GM06990 (cell line): ENCODE data around the gene PRR3.
A peak's percentile ranks its signal among the peaks of the same experiment; 100 is the strongest.

Experiments
- DNase-seq: peaks from one replicate; pipeline ENCODE4 v3.0.0-alpha.2; 2011; ENCODE audit not compliant: insufficient read length; ENCODE audit errors: extremely low read depth
- H3K27me3 ChIP-seq: replicated peaks from 2 replicates; pipeline ENCODE4 v1.6.0; 2011; ENCODE audit warnings: low read length; ENCODE audit not compliant: control insufficient read depth, insufficient read depth
- H3K36me3 ChIP-seq: 2 replicates; pipeline ENCODE4 v1.5.1; 2011; ENCODE audit warnings: low read length; ENCODE audit not compliant: control insufficient read depth, insufficient read depth
- H3K4me3 ChIP-seq: replicated peaks from 2 replicates; pipeline ENCODE4 v1.5.1; 2011; ENCODE audit warnings: low read depth, mild to moderate bottlenecking, control low read depth, low read length
- CTCF ChIP-seq: IDR thresholded peaks from 2 replicates; pipeline ENCODE4 v1.5.1; 2011; ENCODE audit warnings: low read length, control low read depth, mild to moderate bottlenecking, inconsistent platforms; ENCODE audit not compliant: insufficient read depth, poor library complexity, severe bottlenecking

PRR3 gene

GRCh38 chr6:30554962-30555815, 1.9 kb upstream of the PRR3 start:
- peaks cover 13% of the 10 kb centered on the region for H3K36me3 ChIP-seq
- TF ChIP-seq CTCF, result no peak
- H3K4me3 ChIP-seq, result peak overlapping the region; percentile 99
- DNase-seq, result no peak
- no peaks in the 10 kb centered on the region for H3K27me3 ChIP-seq

- no peak for TF ChIP-seq CTCF
- peaks cover 13% of the 10 kb centered on the region for H3K36me3 ChIP-seq
- DNase-seq, result no peak
- H3K27me3 ChIP-seq, result no peaks in the 10 kb centered on the region
- peak overlapping the region; percentile 99 for H3K4me3 ChIP-seq
These were observed 1.4 kb upstream of the PRR3 start for GRCh38 chr6:30555816-30556065.

GRCh38 chr6:30556066-30556905, 809 bp upstream of the PRR3 start, which contains the start of gene GNL1:
TSS of gene GNL1 (minus strand) at chr6:30556489. CDS start at chr6:30556203, 286 bp downstream.
- peak; percentile 98 for DNase-seq
- no peak for TF ChIP-seq CTCF
- Histone ChIP-seq H3K36me3 (peaks cover 10% of the 10 kb centered on the region), H3K4me3 (peak within 1 kb of the TSS; percentile 99), H3K27me3 (no peaks in the 10 kb centered on the region)

DNA sequence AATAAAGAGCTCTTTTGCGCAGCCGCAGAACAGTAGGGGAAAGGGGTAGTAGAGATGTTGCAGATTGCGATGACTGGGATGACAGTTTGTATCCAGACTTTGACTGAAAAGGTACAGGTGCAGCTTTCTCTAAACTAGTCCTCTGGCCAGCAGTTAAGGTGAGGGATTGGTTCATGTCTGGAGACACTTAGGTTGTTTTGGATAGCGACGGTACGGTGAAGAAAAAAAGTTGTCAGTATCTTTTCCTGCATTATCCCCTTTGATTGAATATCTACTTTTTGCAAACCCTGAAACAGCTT, 537 bp downstream of the PRR3 start:
- DNase-seq, result no peak
- H3K36me3 ChIP-seq, result peaks cover 5% of the 10 kb centered on the region
- peak overlapping the region; percentile 99 for H3K4me3 ChIP-seq
- no peak for TF ChIP-seq CTCF
- no peaks in the 10 kb centered on the region for H3K27me3 ChIP-seq

- no peak for TF ChIP-seq CTCF
- no peak overlapping the region for H3K4me3 ChIP-seq
- no peaks in the 10 kb centered on the region for H3K27me3 ChIP-seq
- no peak for DNase-seq
- peaks cover 6% of the 10 kb centered on the region for H3K36me3 ChIP-seq
These were observed 3.8 kb downstream of the PRR3 start for GRCh38 chr6:30560930-30561329.
